ENCODE measurements around the gene OPA1.

OPA1 gene

GRCh38 chr3:193650585-193650984 is 57.6 kb downstream of the OPA1 start:
- DNase-seq, result no peak

GRCh38 chr3:193655831-193656433 is 62.9 kb downstream of the OPA1 start:
- no peak for DNase-seq

- DNase-seq, result no peak
Observed at GRCh38 chr3:193656445-193656844, 63.4 kb downstream of the OPA1 start.

GRCh38 chr3:193656878-193657282 is 63.9 kb downstream of the OPA1 start:
- no peak for DNase-seq

GRCh38 chr3:193660171-193660570 is 67.2 kb downstream of the OPA1 start:
- DNase-seq, result no peak

GRCh38 chr3:193660698-193661411 is 67.8 kb downstream of the OPA1 start:
- no peak for DNase-seq

- no peak for DNase-seq
Observed at GRCh38 chr3:193662757-193663322, 69.8 kb downstream of the OPA1 start.

- no peak for DNase-seq
Observed at GRCh38 chr3:193665370-193665989, 72.5 kb downstream of the OPA1 start.

- no peak for DNase-seq
Observed at GRCh38 chr3:193673845-193674244, 80.8 kb downstream of the OPA1 start.

- DNase-seq, result no peak
Observed at GRCh38 chr3:193674714-193675113, 81.7 kb downstream of the OPA1 start.

- no peak for DNase-seq
Observed at GRCh38 chr3:193677734-193678133, 84.7 kb downstream of the OPA1 start.

GRCh38 chr3:193680220-193680619 is 87.2 kb downstream of the OPA1 start:
- no peak for DNase-seq

- DNase-seq, result no peak
Observed at GRCh38 chr3:193681631-193682030, 88.6 kb downstream of the OPA1 start.

GRCh38 chr3:193686665-193687483 is 93.9 kb downstream of the OPA1 start:
- DNase-seq, result no peak

GRCh38 chr3:193688834-193689714 is 96.1 kb downstream of the OPA1 start:
- DNase-seq, result no peak

- no peak for DNase-seq
Observed at GRCh38 chr3:193693774-193694173, 100.8 kb downstream of the OPA1 start.

- DNase-seq, result no peak
Observed at GRCh38 chr3:193701953-193702635, 109.1 kb downstream of the OPA1 start.

- DNase-seq, result no peak
Observed at GRCh38 chr3:193702967-193703366, 110.0 kb downstream of the OPA1 start.

GRCh38 chr3:193704431-193704830 is 111.4 kb downstream of the OPA1 start:
- DNase-seq, result no peak

- DNase-seq, result no peak
Observed at GRCh38 chr3:193708270-193708669, 115.3 kb downstream of the OPA1 start.
